Activated CD4-positive, alpha-beta T cell treated with anti-CD3 and anti-CD28 coated beads for 24 hours (primary cell): ENCODE data around the gene EID2.
A peak's percentile ranks its signal among the peaks of the same experiment; 100 is the strongest.

Experiments used
- DNase-seq, 2 donors: peaks; one replicate each; pipeline ENCODE4 v3.0.0-alpha.2; 2020; ENCODE audit warnings: low read depth in 2 of 2

EID2 gene

GRCh38 chr19:39533791-39534190 lies 6.2 kb downstream of the EID2 start:
- DNase-seq: no peak

GRCh38 chr19:39533003-39533512 lies 6.9 kb downstream of the EID2 start:
- no peak for DNase-seq

- DNase-seq: peak; percentile 89 to 94
Measured at GRCh38 chr19:39532233-39533002, 7.5 kb downstream of the EID2 start, which contains the start of gene EID2B. TSS of gene EID2B (minus strand) at chr19:39532852. CDS start at chr19:39532802, 50 bp downstream.

- DNase-seq: no peak
Measured at GRCh38 chr19:39531834-39532232, 8.1 kb downstream of the EID2 start.

- no peak for DNase-seq
Measured at GRCh38 chr19:39525205-39525604, 14.8 kb downstream of the EID2 start.

- no peak for DNase-seq
Measured at GRCh38 chr19:39524495-39524894, 15.5 kb downstream of the EID2 start.

GRCh38 chr19:39520541-39521484 lies 19.1 kb downstream of the EID2 start:
- no peak for DNase-seq

- DNase-seq: no peak
Measured at GRCh38 chr19:39518975-39519374, 21.0 kb downstream of the EID2 start.

GRCh38 chr19:39518458-39518857 lies 21.5 kb downstream of the EID2 start:
- DNase-seq: no peak

- no peak for DNase-seq
Measured at GRCh38 chr19:39517432-39517831, 22.5 kb downstream of the EID2 start.

GRCh38 chr19:39516270-39516669 lies 23.7 kb downstream of the EID2 start:
- DNase-seq: no peak

- no peak for DNase-seq
Measured at GRCh38 chr19:39515551-39516191, 24.3 kb downstream of the EID2 start.

- DNase-seq: no peak
Measured at GRCh38 chr19:39514840-39515550, 25.0 kb downstream of the EID2 start, which contains the start of gene SELENOV. TSS of gene SELENOV (plus strand) at chr19:39515139. CDS start at chr19:39515213, 74 bp downstream.

GRCh38 chr19:39512988-39513387 lies 27.0 kb downstream of the EID2 start:
- no peak for DNase-seq

GRCh38 chr19:39509233-39509632 lies 30.7 kb downstream of the EID2 start:
- DNase-seq: no peak

- DNase-seq: no peak
Measured at GRCh38 chr19:39508629-39509028, 31.3 kb downstream of the EID2 start.

GRCh38 chr19:39507715-39508364 lies 32.1 kb downstream of the EID2 start:
- DNase-seq: no peak

GRCh38 chr19:39506944-39507714 lies 32.8 kb downstream of the EID2 start:
- peak; percentile 38 to 47 for DNase-seq

GRCh38 chr19:39506598-39506943 lies 33.4 kb downstream of the EID2 start:
- no peak for DNase-seq
